TTC549 (cell line): ENCODE results near the gene CDH2.

Experiments used
- FAIRE-seq: peaks from 2 replicates; lab custom pipeline; 2012; peaks lifted over from hg19 to GRCh38; lab: Jason Lieb, UNC

Gene CDH2

GRCh38 chr18:27901424-27902226 lies 275.3 kb downstream of the CDH2 start:
- no peak for FAIRE-seq
